HG03378 (cell line): Measurements from ENCODE around the gene ULBP3.
"Not testable (repeated sequence)": the region's sequence is repeated elsewhere in the genome, so short reads cannot be mapped to it uniquely, and the experiment has no call there.

ENCODE experiments used
- ATAC-seq: cut with Tn5 transposase; IDR thresholded peaks from one replicate; pipeline ENCODE4 v1.9.1; 2021; ENCODE audit warnings: mild to moderate bottlenecking, moderate library complexity; ENCODE audit not compliant: unreplicated experiment

Gene ULBP3

DNA sequence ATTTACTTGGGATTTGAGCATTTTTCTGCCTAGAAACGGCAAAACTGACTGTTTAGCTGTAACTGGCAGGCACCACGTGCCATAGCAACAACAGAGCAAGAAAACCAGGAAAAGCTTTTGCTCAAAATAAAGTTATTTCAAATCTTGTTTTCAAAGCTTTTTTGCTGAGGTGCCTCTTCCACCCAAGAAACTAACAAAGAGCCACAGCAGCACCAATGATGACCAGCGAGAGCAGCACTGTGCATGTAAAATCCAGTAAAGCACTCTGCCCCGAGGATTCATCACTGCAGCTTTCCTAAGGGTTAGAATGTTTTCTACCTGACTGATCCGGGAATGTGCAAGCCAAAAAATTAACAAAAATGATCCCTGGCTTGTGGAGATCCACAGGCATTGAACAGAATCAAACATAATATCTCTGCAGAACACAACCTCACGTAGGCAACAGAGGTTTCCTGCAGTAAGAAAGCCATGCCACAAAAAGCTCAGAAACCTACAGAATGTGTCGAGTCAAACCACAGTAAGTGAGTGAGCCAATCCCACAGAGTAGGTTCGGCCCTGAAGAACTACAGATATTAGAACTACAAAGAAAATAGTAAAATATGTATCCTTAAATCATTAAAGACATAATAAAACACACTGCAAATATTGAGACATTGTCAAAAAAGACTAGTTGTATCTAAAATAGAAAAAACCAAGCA is 7.4 kb upstream of the ULBP3 start:
- ATAC-seq: no peak

DNA sequence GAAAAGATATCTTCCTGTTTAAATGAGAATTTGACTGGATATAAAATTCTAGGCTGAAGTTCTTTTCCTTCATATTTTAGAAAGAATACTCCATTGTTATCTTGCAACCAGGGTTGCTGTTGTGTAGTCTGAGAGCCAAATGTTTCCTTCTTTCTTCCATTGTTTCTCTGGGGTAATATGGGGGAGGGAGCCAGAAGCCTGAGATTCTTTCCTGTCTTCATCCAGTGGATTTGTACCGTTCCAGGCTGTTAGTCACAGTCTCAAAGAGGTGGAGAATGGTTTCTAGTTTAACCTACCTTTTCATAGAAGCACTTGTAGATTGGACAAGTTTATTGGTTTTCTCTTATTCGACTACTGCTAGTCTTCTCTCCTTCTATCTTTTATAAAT is 6.1 kb upstream of the ULBP3 start:
- ATAC-seq: no peak

DNA sequence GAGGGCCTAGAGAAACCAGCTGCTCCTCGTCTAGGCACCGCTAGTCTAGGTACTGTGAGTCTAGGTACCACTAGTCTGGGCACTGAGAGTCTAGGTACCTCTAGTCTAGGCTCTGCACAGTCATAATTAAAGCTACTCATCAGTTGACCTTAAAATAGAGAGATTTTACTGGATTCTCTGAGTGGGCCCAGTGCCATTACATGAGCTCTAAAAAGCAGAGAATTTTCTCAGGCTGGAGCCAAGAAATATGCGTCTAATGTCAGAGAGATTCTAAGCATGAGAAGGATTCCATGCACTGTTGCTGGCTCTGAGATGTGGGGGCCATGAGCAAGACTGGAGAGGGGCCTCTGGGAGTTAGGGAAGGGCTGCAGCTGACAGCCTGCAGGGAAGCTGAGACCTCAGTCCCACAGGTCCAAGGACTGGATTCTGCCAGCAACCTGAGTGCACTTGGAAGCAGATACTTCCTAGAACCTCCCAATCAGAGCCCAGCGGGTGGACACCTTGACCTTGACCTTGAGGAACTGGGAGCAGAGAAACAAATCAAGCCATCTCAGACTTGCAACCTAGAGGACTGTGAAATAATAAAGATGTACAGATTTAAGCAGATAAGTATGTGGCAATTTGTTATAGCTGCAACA is 5.6 kb upstream of the ULBP3 start:
- not testable (repeated sequence) for ATAC-seq

DNA sequence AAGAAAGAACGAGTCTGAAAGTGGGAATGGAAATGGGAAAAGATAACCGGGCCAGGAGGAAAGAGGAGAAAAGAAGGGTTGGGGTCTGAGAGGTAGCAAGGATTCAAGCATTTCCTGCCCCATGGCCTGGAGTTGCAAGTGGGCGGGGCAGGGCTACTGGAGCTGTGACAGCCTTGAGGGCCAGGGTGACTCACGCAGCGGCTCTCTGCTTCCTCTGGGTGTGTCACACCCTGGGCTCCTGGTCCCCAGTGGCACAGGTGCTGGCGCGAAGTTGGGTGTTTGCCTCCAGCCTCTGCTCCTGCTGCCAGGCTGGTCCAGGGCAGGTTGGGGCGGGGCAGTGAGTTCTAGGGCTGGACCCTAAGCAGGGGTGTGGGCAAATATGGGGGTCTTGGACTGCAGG is 3.3 kb upstream of the ULBP3 start:
- ATAC-seq: no peak

DNA sequence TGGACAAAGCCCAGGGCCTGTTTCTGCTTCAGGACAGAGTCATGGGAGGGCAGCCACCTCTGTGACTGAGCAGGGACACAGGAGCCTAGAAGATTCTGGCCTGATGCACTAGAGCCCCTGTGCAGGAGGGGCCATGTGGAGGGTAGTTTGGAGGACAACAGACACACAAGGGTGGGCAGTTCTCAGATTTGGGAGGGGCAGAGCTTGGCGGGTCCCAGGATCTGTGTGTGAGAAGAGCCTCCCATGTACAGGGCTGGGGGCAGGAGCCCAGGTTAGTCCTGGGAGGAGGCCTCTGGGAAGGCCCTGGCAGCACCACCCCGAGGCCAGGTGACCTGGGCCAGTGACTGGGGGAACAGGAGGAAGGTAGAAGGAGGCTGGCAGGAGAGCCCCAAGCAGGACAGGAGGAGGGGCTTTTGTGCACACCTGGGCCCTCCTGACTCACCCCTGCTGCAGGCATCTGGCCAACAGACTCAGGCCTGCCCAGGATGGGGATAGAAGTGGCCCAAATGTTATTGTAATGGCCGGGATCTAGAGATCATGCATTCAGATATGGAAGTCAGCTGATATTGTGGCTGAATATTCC is 1.4 kb upstream of the ULBP3 start:
- no peak for ATAC-seq

DNA sequence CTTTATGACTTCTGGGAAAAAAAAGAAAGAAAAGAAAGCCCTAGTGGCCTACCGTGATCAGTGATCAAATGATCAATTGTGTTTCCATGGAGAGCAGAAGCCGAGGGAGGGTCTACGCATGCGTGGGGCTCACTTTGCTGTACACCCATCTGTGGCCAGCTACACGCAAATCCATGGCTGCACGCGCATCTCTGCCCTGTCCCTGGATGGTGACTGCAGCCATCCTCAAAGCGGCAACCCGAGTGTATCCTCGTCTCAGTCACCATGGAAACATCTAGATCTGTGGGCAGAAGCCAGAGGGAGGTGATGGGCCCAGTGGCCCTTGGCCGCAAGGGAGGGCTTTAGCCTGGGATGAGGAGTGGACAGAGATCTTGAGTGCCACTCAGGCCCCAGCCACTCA is 785 bp upstream of the ULBP3 start:
- ATAC-seq: no peak

DNA sequence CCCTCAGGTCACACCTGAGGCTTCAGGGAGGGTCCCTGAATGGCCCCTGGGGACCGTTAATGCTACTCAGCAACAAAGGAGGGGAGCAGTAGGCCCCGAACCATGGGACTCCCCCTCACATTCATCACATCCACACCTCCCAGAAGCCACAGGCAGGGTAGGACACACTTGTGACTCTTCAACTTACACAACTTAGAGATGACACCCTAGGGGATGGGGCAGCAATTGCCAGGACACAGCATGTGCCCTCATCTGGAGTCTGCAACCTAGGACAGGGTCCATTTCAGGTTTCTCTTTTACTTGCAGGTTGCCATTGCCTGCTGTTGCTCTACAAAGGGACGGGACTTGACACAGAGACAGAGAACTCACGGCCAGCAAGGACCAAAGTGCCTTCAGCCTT is 770 bp downstream of the ULBP3 start:
- ATAC-seq: no peak

DNA sequence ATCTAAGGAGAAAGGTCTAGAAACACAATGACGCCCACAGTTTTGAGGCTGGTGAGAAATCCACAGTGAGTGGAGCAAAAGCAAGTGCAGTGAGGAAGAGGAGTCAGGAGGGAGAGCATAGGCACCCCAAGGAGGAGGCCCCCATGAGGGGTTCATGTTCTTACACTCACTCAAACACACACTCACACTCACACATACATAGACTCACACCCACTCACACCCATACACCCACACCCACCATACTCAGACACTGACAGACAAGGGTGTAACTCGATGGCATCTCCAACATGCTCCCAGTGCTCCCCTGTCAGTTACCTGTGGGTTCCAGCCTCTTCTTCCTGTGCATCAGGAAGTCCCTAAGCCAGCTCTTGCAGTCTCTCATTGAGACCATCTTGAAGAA is 3.8 kb downstream of the ULBP3 start:
- no peak for ATAC-seq

DNA sequence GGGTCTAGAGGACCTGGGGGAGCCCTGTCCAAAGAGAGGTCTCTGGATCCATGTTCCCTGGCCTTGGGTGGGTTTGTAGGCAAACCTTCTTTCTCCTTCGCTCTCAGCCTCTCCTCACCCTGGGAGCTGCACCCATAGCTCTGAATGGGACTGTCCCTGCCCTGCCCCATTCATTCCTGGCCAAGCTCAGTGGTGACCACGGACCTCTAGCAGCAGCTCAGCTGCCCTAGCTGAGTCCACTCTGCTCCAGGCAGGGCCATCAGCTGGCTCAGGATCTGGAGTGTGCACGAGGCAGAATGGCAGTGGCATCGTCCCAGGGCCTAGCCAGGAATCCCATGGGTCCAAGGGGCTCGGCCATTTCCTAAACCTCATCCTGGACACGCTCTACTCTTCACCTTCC is 5.3 kb downstream of the ULBP3 start:
- no peak for ATAC-seq

DNA sequence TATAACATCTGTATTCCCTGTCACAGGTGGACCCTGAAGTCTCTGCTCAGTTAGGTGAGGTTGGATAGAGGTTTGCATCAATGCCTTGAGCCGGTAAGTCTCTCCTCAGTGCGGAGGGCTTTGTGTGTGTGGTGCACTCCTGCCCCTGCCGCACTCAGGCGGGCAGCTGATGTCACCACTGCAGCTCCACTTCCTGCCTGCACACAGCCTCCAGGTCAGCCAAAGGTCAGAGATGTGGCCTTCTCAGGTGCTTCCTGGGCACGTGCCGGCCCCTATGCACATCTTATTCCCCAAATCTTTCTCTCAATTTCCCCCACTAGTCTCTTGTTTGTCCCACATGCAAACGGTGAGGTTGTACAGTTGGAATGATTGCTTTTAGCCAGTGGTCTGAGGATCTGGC is 8.9 kb downstream of the ULBP3 start:
- ATAC-seq: not testable (repeated sequence)

DNA sequence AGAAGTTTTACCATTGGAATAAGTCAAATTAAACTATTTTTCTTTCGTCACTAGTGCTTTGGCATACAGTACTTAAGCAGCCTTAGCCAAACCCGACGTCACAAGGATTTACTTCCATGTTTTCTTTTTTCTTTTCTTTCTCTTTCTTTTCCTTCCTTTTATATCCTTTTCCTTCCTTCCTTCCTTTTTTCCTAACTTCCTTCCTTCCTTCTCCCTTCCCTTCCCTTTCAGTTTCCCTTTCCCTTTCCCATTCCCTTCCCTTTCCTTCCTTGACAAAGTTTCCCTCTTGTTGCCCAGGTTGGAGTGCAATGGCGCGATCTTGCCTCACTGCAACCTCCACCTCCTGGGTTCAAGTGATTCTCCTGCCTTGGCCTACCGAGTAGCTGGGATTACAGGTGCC is 9.9 kb downstream of the ULBP3 start:
- ATAC-seq: no peak

DNA sequence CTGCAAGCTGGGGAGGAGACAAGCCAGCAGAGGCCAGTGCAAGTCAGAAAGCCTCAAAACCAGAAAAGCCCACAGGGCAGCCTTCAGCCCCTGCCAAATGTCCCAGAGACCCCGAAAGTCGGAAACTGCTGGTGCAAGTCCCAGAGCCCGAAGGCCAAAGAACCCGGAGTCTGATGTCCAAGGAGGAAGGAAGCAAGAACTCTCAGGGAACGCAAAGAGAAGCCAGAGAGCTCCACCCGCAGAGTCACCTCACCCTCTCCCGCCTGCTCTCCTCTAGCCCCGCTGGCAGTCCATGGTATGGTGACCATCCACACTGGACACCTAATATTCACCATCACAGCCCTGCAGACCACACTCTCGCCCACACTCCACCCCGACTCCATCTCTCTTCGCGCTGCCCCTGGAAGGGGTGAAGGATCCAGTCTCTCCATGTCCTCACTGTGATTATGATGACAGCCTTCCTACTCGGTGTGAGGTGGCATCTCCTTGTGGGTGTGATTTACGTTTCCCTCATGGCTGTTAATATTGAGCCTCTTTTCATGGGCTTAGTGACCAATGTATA is 10.6 kb downstream of the ULBP3 start:
- no peak for ATAC-seq

DNA sequence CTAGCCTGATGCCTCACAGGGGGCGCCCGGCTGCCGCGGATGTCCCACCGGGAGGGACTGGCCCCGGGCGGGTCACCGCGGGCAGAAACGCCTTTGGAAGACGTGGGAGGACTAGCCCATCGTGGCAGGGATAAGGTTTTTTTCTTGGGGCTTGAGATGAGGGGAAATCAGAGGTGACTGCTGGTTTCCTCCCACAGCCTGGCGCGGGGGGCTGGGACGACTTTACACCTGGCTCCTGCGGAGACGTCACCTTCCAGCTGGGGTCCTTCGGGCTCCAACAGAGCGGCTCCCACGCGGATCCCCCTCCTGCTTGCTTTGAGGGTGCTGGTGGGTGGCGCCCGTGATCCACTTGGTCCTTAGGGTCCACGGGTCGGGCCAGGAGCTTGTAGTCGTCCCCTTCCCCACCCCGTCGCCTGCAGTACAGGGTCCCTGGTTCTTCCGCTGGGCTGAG is 11.4 kb downstream of the ULBP3 start:
- ATAC-seq: no peak

DNA sequence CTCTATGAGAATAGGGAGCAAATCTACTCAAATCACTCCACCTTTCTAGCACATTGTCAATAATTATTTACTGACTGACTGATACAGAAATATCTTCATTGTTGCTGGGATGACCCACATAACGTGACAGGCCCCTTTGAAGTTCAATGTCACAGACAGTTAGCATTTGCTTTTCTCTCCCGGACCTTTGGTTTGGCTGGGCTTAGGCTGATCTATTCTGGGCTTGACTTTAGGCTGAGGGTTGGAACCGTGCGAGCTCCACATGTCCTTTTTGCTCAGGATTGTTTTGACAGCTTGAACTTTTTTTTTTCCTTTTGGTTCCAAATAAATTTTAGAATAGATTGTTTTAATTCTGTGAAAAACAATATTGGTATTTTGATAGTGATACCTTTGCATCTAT is 12.0 kb downstream of the ULBP3 start:
- ATAC-seq: no peak

DNA sequence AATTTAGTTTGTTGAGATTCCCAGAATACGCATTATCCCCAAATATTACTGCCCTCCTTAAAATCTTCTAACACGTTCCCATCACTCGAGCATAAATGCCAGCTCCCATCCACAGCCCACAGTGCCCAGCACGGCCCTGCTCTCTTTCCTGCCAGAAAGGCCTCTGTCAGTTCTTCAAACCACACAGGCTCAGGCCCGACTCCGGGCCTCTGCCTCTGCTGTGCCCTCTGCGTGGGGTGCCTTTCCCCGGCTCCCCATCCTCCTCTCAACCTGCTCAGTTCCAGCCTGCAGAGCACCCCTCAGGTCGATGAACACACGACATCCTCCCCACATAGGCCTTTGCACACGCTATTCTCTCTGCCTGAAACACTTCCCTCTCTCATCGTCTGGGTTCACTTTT is 12.8 kb downstream of the ULBP3 start:
- no peak for ATAC-seq

DNA sequence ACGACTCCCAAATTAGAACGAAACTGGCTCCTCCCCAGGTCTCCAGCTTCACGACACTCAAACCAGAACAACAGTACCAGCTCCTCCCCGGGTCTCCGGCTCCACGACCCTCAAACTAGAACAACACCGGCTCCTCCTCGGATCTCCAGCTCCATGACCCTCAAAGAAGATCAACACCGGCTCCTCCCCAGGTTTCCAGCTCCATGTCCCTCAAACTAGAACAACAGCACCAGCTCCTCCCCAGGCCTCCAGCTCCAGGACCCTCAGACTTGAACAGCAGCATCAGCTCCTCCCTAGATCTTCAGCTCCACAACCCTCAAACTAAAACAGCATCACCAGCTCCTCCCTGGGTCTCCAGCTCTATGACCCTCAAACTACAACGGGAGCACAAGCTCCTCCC is 13.8 kb downstream of the ULBP3 start:
- no peak for ATAC-seq

DNA sequence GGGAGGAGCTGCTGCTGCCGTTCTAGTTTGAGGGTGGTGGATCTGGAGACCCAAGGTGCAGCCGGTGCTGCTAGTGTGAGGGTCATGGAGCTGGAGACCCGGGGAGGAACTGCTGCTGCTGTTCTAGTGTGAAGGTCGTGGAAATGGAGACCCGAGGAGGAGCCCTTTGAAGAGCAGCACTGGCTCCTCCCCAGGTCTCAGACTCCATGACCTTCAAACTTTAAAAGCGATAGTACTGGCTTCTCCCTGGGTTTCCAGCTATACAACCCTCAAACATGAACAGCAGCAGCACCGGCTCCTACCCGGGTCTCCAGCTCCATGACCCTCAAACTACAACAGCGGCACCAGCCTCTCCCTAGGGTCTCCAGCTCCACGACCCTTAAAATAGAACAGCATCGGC is 15.5 kb downstream of the ULBP3 start:
- no peak for ATAC-seq

DNA sequence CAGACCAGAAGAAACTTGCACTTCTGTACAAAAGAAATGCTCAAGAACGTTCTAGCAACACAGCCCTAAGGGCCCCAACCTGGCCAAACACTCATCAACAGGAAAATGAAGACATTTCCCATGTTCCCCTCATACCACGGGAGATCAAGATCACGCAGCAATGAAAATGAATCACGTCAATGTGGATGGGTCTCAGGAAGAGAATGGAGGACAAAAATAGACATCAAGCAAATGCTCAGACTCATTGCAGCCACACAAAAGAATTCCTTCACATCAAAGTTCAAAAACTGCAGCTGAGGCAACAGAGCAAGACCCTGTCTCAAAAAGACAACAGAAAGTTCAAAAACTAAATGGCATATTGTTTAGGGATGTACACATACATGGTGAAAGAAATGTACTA is 18.1 kb downstream of the ULBP3 start:
- ATAC-seq: no peak

DNA sequence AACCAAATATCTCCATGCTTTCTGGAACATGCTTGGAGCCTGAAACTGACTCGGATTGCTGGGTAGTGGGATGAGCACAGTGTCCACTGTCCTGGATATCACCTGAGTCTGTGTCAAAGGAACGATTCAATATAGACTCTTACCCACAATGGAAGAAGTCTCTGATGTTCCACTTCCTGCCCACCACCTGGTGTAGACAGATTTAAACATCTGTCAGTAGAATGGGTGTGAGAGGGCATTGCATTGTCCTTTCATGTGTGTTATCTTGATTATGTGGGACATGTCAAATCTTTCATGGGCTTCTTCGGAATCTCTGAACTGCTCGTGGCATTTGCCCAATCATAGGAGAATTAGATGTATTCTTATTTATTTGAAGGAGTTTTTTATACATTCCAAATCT is 20.8 kb downstream of the ULBP3 start:
- ATAC-seq: no peak

DNA sequence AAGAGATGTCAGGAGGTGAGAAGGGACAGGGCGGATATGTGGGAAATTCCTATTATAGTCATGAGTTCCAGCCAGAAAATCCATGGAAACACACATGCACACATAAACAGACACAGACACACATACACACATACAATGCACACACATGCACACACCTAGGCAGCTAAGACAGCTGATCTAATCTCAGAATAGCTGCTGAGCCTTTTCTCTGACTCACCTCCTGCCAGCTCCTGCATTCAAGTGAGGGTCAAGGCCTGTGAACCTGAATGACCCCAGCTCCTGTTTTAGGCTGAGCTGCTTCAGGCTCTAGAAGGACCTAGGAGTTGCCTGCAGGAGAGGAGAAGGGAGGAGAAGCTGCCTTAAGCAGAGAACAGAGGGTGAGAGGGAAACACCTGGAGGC is 22.0 kb downstream of the ULBP3 start:
- no peak for ATAC-seq

DNA sequence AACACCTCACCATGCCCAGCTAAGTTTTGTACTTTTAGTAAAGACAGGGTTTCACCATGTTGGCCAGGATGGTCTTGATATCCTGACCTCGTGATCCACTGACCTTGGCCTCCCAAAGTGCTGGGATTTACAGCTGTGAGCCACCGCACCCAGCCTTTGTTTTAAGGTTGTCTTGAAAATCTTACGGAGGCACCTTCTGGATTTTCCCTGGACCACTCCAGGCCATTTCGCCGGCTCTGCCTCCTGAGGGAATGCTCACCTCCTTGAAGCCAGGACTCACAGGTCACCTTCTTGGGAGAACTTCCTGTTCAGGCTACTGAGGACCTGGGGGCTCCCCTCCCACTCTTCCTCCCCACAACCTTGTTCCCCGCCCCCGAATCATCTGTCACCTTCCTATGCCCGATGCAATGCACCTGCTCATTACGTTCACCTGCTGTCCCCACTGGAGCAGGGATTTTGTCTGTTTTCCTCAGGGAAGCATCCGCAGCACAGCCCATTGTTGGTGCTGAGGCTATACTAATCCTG is 24.2 kb downstream of the ULBP3 start:
- no peak for ATAC-seq
